ENCODE results near the gene MKI67. TPM values are rescaled to one million over a fixed set of nuclear protein-coding genes. Genes with fewer than 3 reads are reported as not detected.

The MKI67 gene
- total and polyA plus RNA-seq, 9 of the 15 experiments (the other 6 are each of a cell fraction or from before 2014, with no cell fraction given) = 11.8 to 86.5 (median 36.0) TPM

- TF ChIP-seq ZNF592 (IDR thresholded peaks at IDR 0.05) (no peak), CEBPZ (IDR thresholded peaks at IDR 0.05; ENCODE audit: borderline replicate concordance, low read depth, low read length) (no peak), MYBL2 (IDR thresholded peaks at IDR 0.05; ENCODE audit: low read depth) (no peak), MYBL2 (CRISPR knock-in tag; IDR thresholded peaks at IDR 0.05; ENCODE audit: borderline replicate concordance) (no peak), CREM (IDR thresholded peaks at IDR 0.05; ENCODE audit: low read depth) (no peak), ELF2 (CRISPR knock-in tag; IDR thresholded peaks at IDR 0.05) (no peak), FOXK2 (conservative IDR thresholded peaks at IDR 0.05 in 1 of 2, IDR thresholded peaks at IDR 0.05 in 1 of 2; ENCODE audit: low read depth in 2 of 2) (no peak), HIVEP1 (CRISPR knock-in tag; IDR thresholded peaks at IDR 0.05) (no peak), ZNF143 (CRISPR knock-in tag; IDR thresholded peaks at IDR 0.05) (no peak), ZNF561 (CRISPR knock-in tag; conservative IDR thresholded peaks at IDR 0.05) (no peak), PCBP1 (IDR thresholded peaks at IDR 0.05; ENCODE audit: low read depth, low read length, poor library complexity, severe bottlenecking) (no peak), DMBX1 (CRISPR knock-in tag; IDR thresholded peaks at IDR 0.05; ENCODE audit: borderline replicate concordance) (no peak)
These were observed 24.3 kb upstream of the MKI67 start (continued) for GRCh38 chr10:128150561-128150960.

All from K562 (cell line).